Activated T-helper 1 cell treated with Interleukin-2 at 50 U/mL for 16 hours (primary cell): ENCODE data around the gene MTCH1.
"Not testable (repeated sequence)": the region's sequence is repeated elsewhere in the genome, so short reads cannot be mapped to it uniquely, and the experiment has no call there.

Experiments
- DNase-seq: peaks from one replicate; pipeline ENCODE4 v3.0.0-alpha.2; 2020; ENCODE audit warnings: low read depth

Gene MTCH1

DNA sequence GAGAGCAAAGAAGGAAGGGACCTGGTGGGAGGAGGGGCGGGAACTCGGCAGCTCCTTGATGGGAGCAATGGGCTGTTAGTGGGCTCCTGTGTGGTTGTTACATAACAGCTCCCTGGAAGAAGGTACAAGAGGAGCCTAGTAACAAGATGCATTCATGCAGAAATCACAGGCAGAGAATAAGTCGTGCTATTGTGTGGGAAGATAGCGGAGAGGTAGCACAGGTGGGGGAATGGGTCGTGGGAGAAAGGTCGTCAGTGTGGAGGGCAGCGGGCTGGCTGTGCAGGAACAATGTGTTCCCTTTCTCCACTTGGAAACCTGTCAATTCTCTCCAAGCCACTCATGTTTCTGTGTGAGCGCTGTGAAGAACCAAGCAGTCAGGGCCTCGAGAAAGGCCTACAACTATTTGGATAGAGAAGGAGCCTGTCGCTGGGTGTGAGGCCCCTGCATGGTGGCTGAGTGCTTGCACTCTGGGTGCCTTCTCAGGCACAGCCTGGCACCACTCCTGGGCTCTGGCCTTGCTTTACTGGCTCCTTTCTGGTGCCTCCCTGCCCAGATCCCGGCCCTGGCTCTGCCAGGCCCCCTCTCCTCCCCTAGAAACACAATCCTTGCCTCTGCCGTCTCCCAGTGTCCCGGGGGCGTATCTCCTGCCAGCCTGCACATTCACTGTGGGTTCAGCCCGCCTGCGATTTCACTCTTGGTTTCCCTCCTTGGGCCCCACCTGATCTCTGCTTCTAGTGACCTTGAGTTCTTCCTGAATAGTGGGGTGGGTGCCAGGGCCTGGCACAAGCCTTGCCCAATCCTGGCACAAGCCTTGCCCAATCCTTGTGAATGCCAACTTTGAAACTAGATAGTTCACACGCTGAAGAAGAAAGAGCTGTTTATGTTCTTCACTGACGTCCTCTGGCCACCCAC lies 12.1 kb upstream of the MTCH1 start:
- DNase-seq: no peak

GRCh38 chr6:36990401-36990800 lies 4.4 kb upstream of the MTCH1 start:
- not testable (repeated sequence) for DNase-seq

DNA sequence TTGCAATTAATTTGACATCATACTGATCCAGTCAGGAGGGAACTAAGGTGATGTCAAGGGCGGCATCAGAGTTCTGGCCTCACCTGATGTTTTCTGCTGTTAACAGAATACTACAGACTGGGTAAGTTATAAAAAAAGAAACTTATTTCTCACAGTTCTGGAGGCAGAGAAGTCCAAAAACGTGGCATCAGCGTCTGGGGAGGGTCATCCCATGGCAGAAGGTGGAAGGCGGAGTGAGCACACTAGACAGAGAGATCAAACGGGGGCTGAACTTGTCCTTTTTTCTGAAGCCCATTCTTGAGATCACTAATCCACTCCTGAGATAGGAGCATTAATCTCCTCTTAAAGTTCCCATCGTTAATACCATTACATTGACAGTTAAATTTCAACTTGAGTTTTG lies 3.3 kb upstream of the MTCH1 start:
- no peak for DNase-seq

DNA sequence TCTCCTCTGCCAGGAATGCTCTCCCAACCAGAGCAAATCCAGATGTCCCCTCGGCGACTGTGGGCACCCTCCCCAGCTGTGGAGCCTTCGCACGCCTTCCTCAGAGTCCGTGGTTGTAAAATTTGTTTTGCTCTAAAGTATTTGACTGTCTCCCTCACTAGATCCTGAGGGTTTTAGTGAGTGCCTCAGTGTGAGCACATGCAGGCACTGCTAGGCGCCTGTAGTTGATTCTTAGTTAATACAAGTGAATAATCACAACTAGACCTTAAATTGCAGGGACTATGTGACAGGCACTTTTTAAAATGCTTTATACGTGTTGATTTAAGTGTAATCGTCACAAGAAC lies 680 bp upstream of the MTCH1 start:
- DNase-seq: no peak

DNA sequence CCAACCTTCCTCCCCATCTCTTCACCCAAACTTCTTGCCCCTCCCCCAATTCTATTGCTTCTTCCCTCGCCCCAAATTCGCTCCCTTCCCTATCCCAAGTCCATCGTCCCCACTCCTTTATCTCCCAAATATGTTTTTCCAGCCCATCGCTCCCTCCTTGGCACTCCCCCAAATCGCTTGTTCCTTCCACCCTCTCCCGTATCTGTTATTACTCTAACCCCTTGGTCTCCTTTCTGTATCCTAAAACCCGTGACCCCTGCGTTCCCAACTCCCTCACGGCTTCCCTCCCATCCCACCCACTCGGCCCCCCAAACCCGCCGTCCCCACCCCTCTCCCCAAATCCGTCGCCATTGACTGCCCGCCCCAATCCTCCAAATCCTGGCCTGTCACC lies 584 bp downstream of the MTCH1 start:
- DNase-seq: no peak

DNA sequence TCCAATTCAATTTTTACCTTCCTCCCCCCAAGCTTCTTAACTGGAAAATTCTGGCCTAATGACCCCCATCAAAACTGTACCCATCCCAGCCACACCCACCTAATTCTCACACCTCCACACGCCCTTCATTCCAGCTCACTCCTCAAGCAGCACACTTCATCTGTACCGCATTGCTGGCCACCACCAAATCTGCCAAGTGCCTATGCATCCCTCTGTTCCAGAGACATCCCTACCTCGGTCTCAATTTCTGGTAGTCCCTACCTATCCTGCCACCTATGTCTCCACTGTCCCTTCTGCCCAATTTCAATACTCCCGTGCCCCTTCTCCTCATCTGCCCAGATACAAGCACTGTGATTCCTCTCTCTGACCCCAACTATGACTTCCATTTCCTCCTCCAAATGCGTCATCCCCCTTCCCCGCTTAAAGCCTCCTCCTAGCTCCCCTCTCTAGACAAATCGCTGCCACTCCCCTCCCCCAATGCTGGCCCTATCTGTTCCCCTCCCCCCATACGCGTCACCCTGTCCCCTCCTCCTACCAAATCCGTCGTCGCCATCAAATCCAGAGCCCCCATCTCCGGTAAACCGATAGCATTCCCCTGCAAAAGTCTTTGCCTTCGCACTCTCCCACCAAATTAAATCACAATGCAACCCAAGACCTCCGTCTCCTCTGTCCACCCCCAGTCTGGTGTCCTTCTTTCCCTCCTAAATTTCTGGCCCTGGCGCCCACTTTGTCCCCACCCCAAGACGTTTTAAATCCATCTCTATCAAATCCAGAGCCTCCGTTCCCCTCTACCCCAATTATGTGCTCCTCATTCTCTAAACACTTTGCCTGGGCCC lies 1.2 kb downstream of the MTCH1 start:
- DNase-seq: no peak

DNA sequence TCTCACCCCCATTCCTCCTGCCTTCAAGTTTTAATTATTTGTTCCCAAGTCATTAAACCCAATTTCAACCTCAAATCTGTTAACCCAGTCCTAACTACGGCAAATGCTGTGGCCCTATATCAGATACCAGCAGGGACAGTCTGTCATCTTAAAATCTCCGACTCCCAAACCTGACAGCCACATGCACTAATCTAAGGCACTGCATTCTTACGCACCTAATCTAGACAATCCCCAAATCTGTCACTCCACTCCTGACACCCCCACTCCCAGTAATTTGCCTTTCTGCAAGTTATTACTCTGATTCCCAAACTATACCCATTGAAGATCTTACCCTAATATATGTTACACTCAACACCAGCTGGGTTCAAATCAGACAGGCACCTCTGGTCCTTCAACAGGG lies 2.5 kb downstream of the MTCH1 start:
- DNase-seq: no peak

DNA sequence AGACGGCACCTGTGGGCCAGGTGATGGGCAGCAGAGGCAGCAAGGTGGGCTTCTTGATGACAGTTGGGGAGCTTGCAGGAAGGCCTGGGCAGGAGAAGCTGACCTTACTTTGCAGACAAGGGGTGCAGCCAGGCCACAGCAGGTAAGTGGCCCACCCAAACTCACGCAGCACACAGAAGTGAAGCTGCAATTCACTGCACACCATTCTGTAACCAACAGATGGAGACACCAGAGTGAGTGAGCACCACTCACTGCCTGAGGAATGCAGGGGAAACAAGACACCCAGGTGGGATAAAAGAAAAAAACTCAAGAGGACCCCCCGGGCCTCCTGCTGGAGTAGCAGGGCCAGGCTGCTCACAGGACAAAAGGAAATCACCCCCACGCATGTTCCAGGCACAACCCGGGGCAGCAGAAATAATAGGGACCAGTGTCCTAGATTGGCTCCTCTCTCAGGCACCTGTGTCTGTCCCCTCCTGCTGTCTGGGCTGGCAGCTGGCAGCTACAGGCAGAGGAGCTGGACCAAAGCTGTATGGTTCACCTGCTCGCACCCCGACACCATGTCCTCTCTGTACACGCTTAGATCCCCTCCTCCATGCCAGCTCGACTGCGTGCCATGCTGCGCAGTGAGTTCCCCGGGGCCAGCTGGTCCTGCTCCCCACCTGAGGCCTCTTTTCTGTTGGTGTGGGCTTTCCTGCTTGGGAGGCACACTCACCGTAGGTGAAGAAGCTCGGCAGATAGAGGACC lies 4.9 kb downstream of the MTCH1 start:
- DNase-seq: no peak

DNA sequence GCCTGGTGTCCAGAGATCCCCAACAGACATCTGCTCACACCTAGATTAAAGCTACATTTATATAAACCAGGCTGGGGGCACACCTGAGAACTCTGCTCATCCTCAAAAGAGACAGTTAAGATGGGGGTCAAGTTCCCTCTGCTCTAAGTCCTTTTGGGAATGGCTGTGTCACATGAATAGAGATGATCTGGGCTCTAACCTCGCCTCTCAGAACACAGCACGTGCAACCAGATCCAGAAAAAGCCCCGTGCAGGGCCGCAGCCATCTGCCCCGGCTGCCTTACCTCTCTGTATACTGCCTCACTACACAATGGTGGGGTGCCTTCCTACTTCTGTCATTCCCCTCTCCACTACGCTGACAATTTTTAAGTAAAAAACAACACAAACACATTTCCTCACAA lies 5.9 kb downstream of the MTCH1 start:
- DNase-seq: no peak

GRCh38 chr6:36979347-36979742 lies 6.7 kb downstream of the MTCH1 start:
- no peak for DNase-seq

DNA sequence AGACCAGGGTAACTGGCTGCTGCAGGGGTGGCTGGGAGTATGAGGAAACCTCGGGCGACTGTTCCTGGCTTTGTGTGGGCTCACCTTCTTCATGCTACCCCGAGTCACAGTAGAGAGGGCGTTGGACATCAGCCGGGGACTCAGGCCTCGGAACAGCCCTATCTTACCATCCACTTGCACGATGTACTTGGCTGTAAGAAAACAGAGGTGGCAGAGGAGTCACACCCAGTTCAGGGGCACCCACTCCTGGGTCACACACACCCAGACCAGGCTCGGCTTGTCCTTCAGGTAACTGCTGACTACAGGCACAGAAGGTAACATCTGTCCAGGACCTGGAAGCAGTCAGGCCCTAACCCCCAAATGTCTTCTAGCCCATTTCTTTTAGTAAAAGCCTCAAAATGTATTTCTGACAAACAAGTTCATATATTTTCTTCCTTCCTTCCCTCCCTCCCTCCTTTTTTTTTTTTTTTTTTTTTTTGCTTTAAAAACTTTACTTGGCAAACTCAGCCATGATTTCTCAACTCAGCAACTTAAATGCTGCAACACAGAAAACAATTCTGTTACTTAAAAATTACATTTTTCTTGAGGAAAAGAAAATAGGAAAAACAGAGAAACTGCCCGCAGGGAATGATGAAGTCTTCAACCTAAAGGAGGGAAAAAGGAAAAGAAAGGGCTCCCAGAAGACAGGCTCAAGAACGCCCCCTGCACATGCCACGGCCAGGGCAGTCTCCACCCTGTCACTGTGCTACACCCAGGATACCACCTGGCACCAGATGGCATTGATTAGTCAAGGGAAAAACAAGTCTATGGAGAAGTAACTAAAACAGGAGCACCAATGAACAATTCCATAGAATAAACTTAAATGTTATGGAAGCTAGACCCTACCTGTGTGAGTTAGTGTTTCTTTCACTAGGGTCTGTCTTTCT lies 7.3 kb downstream of the MTCH1 start:
- no peak for DNase-seq

- DNase-seq: no peak
Observed at GRCh38 chr6:36977470-36977941, 8.5 kb downstream of the MTCH1 start.

DNA sequence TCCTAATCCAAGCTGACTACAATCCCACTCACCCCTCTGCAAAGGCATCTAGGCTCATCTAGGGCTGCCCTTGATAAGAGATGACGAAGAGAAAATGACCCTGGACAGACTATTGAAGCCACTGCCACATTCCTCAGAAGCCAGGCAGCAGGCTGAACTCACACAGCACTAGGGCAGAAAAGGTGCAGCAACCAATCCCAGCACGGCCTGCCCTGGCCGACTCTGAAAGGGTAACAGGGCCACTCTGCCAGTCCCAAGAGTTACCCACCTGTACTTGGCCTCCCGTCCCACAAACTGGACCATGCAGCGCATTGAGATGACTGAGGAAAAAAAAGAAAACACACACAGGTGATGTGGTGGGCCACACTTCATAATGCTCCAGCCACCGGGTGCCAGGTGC lies 9.1 kb downstream of the MTCH1 start:
- no peak for DNase-seq

GRCh38 chr6:36976509-36976908 lies 9.5 kb downstream of the MTCH1 start:
- no peak for DNase-seq

GRCh38 chr6:36976007-36976264 lies 10.1 kb downstream of the MTCH1 start:
- no peak for DNase-seq

DNA sequence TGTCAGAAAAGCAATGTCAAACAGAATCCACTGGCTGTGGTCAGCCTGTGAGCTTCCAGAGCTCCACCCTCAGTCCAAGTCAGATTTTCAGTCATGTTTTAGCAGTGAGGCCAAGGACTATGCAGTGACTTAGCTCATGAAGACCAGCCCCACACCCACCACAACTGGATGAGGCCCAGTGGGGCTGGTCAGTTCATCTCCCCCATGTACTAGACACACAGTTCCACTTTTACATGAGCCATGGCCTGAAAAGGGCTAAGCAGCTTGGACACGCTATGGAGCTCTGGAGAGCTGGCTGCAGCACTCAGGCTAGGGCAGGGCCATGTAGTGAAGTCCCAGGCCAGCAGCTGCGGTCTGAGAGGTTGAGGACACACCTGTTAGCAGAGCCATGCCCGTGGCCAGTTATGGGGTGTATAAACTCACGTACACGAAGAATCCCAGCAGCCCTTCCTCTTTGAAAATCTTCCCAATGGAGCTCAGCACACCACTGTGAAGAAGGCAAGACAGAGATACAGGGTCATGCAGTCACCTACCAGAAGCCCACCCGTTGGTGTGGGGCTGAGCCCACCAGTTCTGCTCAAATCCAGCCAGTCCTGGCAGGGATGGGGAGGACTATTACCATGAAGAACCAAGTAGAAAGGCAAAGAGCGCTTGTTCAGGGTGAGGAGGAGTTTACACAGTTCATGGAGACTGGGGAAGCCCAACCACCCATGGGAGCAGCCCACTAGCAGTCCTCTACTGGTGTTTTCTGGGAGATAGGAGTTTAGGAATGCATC lies 10.6 kb downstream of the MTCH1 start:
- no peak for DNase-seq

- no peak for DNase-seq
Observed at GRCh38 chr6:36973647-36974046, 12.3 kb downstream of the MTCH1 start.

DNA sequence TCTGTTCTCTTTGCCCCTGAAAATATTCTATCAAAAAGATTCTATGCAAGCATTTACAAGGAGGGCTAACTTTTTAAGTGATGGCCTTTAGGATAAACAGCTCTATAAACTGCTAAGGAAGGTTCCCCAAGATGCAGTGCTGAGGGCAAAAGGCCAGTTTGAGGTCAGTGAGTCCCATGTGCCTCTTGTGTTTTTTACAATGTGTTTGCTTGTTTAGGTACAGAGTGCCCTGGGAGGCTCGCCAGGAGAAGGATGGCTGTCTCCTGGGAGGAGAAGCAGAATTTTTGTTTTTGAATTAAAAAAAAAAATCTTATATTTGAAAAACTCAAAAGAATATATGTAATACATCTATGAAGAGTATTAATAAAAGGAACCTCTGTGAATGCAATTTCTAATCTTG lies 12.8 kb downstream of the MTCH1 start:
- DNase-seq: no peak

- no peak for DNase-seq
Observed at GRCh38 chr6:36971921-36972673, 13.9 kb downstream of the MTCH1 start.
